HG03135 (cell line): Measurements from ENCODE around the gene GNPTAB.

Source experiments
- ATAC-seq: cut with Tn5 transposase; IDR thresholded peaks from one replicate; pipeline ENCODE4 v1.9.1; 2021; ENCODE audit warnings: mild to moderate bottlenecking, moderate library complexity; ENCODE audit not compliant: unreplicated experiment

The GNPTAB gene

DNA sequence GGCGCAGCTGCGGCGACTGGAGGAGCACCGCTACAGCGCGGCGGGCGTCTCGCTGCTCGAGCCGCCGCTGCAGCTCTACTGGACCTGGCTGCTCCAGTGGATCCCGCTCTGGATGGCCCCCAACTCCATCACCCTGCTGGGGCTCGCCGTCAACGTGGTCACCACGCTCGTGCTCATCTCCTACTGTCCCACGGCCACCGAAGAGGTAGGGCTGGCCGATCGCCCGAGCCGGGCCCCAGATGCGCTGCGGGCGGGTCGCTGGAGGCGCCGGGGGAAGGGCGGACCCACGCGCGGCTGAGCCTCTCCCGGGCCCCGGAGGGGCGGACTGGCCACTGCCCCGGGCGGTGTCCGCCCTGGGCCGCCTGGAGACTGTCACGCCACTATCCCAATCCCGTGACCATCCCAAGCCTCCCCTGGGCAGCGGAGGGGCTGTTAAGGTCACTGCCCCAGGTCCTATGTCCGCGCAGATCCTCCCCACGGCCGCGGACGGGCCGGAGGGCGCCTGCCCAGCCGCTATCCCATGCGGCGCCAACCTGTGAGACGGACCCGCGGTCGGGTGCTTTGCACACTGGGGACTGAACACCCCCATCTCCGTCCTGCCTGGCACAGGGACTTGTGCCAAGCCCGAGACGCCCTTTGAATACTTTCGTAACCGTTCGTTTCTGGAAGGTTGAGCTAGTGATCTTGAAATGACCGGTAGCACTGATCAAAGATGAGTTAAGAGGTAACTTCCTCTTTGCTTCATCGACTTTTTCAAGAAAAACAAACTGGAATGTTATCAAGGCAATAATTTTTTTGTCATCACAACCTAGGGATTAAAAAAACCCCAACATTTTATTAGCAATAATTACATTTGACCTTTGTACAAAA is 132.6 kb downstream of the GNPTAB start:
- peak; percentile 33 for ATAC-seq

- peak; percentile 66 for ATAC-seq
These were observed 133.4 kb downstream of the GNPTAB start, which contains the start of gene CHPT1 for GRCh38 chr12:101697197-101697929. TSS of gene CHPT1 (plus strand) at chr12:101697640. CDS start at chr12:101697862, 222 bp downstream.

DNA sequence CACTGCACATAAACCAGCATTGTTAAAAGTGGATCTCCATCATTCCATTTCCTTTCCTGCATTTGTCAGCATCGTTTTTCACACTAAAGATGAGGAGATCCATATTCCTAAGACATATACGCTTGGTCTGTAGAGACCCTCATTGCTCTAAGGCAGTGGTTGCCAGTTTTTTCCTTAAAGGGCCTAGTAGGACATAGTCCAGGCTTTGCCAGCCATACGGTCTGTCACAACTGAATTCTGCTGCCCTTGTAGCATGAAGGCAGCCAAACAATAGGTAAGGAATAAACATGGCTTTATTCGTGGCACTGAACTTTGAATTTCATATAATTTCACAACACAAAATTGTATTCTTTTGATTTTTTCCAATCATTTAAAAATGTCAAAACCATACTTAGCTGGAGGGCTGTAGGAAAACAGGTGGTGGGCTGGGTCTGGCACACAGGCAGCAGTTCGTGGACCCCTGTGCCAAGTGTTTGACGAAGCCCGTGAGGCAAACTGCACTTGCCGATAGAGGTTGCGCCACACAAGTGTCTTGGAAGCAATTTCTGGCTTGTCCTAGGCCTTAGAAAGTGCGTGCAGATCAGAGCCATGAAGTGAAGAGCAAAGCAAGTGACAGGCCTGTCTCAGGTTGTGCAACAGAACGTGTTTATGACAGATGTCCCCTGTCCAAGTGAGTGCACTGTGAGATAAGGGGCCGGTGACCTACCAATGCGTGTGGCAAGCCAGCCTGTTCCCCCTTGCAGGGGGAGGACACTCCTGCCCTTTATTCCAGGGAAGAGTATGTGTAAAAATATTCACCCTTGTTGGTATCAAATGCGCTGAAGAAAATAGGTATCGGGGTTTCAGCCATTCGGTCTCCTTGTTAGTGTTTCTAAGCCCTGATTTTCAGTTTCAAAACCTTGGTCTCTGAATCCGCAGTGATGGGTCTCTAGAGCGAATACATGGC is 134.2 kb downstream of the GNPTAB start:
- peak; percentile 39 for ATAC-seq

GRCh38 chr12:101695706-101696105 is 135.1 kb downstream of the GNPTAB start:
- ATAC-seq = no peak
